Fibroblast of villous mesenchyme (primary cell): Measurements from ENCODE around the gene AP1AR. TPM values are rescaled to one million over a fixed set of nuclear protein-coding genes. Genes with fewer than 3 reads are reported as not detected.

Source experiments
- DNase-seq: peaks from one replicate; pipeline ENCODE4 v3.0.0-alpha.2; 2010; ENCODE audit warnings: low read depth
- H3K4me3 ChIP-seq: 2 replicates; pipeline ENCODE4 v1.5.1; 2011; ENCODE audit warnings: low read depth, mild to moderate bottlenecking, low read length
- CTCF ChIP-seq: IDR thresholded peaks from 2 replicates; pipeline ENCODE4 v1.5.1; 2012; ENCODE audit warnings: low read depth, mild to moderate bottlenecking, low read length; ENCODE audit not compliant: insufficient read depth
- total RNA-seq: library from RNA; depleted of rRNA; stranded (reverse); fragments of >200 nt; gene quantifications from 2 replicates; pipeline ENCODE4 v1.2.3, GENCODE V29; 2012

Gene AP1AR
- total RNA-seq, 1 donor, result 24.2 TPM

DNA sequence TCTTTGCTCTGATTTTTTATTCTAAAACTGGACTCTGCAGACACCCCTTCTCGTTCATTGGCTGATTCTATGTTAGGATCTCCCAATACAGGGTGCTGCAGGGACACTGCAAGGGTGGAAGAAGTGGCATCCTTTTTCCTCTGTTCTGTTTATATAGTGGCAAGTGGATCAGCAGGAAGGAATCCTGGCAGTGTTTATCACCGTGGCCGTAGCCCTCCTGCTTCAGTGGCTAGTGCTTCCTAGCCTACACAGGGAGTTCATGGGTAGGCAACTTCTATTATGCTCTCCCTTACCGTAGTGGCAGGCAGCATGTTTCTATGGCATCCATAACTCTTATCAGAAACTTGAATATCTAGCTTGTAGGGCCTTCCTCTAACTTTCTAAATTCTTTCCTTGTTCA lies 6.4 kb upstream of the AP1AR start:
- H3K4me3 ChIP-seq, result no peak overlapping the region
- TF ChIP-seq CTCF, result no peak
- no peak for DNase-seq

DNA sequence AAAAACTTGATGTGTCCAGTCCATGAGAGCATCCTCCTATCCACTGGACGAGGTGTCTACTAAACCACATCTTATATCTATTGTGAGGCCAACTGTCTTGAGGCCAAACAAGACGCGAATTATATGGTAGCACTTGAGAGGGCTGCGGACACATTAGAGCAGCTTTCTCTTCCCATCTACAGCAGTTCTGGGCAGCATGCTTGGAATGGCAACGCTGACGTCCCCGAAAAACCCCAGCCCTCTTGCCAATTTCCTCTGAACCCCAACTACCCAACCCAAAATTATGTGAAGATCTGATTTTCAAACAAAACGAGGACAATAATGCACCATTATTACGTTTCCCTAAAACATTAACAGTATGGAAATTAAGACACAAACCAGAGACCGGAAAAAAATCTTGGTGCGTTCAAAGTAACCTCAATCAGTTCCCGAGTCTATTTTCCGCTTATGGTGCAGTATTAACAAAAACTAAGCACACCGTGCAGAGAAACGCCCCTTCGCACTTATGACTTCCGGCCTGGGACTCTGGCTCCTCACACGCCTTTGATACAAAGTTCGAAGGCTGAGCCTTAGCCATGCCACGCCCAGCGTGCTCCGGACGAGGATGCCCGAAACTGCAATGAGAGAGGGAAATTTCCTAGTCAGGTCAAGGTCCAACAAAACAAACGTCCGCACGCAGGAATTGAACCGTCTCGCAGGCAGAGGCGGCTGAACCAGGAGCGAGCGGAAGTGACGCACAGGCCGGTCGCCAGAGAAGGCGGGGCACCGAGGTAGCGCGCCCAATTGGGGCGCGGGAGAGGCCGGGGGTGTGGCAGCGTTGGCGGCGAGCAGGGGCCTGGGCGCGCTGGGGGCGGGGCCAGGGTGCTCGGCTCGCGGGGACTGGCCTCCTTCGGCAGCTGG lies 458 bp upstream of the AP1AR start:
- H3K4me3 ChIP-seq, result peak overlapping the region; percentile 97
- no peak for TF ChIP-seq CTCF
- peak; percentile 97 for DNase-seq

GRCh38 chr4:112234952-112235609 lies 3.5 kb downstream of the AP1AR start:
- peak; percentile 86 for TF ChIP-seq CTCF
- H3K4me3 ChIP-seq, result no peak overlapping the region
- DNase-seq, result peak; percentile 87

- DNase-seq, result no peak
- no peak for TF ChIP-seq CTCF
- no peak overlapping the region for H3K4me3 ChIP-seq
These were observed 4.5 kb downstream of the AP1AR start for GRCh38 chr4:112236040-112236439.

DNA sequence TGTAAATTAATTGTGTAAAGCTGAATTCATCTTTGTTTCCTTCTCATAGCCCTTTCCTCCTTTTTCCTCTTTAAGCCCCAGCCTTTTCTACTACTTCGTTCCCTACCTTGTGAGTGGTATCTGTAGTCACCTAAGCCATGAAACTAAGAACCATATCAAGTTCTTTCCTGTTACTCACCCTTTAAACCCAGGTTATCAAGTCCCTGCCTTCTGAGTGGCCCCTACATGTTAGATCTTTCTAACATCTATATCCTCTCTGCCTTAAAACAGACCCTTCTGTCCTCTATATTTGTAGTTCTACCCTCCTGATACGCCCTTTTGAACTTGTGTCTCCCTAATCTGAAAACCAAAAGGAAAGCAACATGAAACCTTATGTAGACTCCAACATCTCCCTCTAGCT lies 7.2 kb downstream of the AP1AR start:
- DNase-seq, result no peak
- no peak for TF ChIP-seq CTCF
- no peak overlapping the region for H3K4me3 ChIP-seq

- peak; percentile 18 for DNase-seq
- TF ChIP-seq CTCF, result peak; percentile 23
- no peak overlapping the region for H3K4me3 ChIP-seq
These were observed 13.8 kb downstream of the AP1AR start for GRCh38 chr4:112245383-112245782.
